GM19467 (cell line): Measurements from ENCODE around the gene HSPB9.
"Not testable (repeated sequence)": the region's sequence is repeated elsewhere in the genome, so short reads cannot be mapped to it uniquely, and the experiment has no call there.

ENCODE experiments used
- ATAC-seq: cut with Tn5 transposase; IDR thresholded peaks from one replicate; pipeline ENCODE4 v1.9.1; 2021; ENCODE audit warnings: mild to moderate bottlenecking, moderate library complexity; ENCODE audit not compliant: unreplicated experiment

Gene HSPB9

DNA sequence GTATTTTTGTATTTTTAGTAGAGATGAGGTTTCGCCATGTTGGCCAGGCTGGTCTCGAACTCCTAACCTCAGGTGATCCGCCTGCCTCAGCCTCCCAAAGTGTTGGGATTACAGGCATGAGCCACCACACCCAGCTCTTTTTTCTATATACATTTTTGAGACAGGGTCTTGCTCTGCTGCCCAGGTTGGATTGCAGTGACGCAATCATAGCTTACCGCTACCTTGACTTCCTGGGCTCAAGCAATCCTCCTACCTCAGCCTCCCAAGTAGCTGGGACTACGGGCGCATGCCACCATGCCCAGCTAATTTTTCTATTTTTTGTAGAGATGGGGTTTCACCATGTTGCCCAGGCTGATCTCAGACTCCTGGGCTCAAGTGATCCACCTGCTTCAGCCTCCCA lies 18.1 kb downstream of the HSPB9 start:
- not testable (repeated sequence) for ATAC-seq

DNA sequence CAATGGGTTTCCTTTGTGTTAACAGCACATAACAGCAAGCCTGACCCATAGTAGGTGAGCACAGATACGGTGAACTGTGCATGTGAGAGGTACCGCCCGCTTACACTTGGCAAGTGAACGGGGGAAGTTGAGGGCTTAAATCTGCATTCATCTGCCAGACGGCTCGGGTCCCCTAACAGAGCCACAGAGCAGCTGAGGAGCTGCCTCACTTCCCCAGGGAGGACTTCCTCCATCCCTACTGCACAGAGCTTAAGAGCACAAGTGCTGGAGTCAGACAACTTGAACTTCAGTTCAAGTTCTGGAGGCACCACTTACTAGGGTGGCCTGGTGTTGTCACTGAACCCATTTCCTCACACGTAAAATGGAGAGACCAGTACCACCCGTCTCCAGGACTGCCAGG lies 18.8 kb downstream of the HSPB9 start:
- ATAC-seq: no peak

DNA sequence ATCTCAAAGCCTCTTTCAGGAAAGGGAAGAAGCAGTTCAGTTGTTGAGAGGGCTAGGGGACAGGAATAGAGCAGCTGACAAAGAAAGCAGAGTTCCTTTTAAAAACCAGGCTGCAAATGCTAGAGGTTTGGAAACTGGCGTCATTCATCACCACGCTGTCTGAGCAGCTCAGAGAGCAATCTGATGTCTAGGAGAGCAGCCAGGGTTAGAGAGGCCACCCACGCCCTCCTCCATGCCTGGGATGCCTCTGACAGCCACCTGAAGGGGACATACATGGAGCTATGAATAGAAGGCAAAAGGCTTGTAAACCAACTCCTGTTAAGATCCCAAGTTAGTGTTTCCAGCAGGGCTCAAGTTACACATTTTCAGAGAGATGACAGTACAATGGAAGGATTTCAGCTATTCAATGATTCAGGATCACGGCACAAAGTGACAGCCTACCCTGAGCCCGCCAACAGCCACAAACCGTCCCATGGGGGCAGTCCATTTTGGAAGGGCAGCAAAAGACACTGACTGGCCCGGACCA lies 19.8 kb downstream of the HSPB9 start:
- no peak for ATAC-seq

DNA sequence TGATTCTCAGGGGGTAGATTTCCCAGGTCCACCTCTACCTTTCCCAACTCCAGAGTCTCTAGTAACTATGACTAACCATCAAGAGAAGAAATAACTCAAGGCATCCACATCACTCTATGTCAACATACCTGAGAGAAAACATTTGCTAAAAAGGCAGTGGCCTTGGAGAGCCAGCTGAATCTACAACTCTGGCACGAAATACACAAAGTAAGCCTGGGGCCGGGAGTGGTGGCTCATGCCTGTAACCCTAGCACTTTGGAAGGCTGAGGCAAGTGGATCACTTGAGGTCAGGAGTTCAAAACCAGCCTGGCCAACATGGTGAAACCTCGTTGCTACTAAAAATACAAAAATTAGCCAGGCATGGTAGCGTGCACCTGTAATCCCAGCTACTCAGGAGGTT lies 20.5 kb downstream of the HSPB9 start:
- not testable (repeated sequence) for ATAC-seq

DNA sequence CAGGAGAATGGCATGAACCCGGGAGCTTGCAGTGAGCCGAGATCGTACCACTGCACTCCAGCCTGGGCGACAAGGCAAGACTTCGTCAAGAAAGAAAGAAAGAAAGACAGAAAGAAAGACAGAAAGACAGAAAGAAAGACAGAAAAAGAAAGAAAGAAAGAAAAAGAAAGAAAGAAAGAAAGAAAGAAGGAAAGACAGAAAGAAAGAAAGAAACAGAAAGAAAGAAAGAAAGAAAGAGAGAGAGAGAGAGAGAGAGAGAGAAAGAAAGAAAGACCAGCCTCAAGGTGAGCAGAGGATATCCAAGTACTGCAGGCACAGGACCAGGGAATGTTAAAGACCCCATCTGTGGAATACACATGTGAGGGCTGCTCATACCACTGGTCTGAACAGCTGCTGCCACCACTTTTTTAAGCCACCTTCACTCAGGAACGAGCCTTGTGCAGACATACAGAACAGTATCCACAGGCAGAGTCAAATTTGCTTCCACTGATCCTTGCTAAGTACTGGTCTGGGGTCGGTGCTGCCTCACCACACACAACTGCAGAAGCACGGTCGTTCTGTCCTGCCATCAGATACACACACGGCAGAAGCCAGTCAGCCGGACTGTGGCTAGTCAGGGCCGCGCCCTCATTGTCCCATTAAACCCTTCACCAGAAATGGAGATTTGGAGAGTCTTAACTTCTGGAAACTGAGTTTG lies 24.5 kb downstream of the HSPB9 start:
- no peak for ATAC-seq

DNA sequence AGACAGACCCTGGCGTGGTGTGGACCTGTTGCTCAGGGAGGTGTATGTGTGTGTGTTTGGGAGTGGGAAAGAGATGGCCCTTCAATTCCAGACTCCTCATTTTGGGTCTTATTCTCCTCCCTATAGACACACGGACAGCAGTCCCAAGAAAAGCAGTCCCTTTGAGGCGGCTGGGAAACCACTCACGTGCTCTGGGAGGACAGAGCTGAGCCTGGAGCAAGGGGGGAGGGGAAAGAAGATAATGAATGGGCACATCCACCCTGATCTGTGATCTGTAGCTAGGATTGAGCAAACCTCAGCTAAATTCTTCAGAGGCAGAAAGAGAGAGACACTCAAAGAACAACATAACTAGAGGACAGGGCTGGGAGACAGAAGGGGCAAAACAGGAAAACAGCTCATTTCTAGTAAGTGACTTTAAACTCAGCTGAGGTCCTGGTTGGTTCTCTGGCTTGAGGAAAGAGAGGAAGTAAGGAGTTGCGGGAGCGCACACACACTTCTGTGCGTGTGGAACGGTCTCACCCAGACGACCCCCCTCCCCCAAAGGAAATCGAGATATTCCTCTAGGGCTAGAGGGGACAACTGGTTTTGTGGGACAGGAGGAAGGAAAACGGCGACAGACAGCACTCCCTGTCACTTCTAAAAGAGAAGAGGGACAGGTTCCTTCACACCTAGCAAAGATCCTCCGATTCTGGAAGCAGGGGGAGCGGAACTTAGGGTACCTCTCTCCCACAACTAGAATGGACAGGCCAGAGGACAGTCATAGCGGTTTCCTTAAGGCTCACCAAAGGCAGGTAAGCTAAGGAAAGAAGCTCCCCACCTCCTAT lies 31.5 kb downstream of the HSPB9 start:
- ATAC-seq: no peak

DNA sequence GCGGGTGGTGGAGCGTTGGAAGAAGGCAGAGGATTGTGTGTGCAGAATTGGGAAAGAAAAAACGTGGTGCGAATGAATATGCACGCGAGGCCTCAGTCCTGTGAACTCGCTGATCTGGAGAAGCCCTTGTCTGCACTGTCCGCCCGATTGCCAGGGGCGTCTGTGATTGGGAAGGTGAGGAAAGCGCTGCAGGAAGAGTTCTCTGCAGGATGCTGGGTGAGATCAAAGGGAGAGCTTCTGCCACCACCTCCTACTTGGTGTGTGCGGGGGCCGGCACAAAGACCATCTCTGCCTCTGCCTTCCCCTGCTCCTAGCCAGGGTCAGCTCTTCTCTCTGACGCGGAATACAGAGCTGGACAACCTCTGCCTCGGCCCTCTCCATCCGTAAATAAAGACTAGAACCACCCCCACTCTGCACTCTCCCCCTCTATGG lies 33.0 kb downstream of the HSPB9 start:
- ATAC-seq: no peak

DNA sequence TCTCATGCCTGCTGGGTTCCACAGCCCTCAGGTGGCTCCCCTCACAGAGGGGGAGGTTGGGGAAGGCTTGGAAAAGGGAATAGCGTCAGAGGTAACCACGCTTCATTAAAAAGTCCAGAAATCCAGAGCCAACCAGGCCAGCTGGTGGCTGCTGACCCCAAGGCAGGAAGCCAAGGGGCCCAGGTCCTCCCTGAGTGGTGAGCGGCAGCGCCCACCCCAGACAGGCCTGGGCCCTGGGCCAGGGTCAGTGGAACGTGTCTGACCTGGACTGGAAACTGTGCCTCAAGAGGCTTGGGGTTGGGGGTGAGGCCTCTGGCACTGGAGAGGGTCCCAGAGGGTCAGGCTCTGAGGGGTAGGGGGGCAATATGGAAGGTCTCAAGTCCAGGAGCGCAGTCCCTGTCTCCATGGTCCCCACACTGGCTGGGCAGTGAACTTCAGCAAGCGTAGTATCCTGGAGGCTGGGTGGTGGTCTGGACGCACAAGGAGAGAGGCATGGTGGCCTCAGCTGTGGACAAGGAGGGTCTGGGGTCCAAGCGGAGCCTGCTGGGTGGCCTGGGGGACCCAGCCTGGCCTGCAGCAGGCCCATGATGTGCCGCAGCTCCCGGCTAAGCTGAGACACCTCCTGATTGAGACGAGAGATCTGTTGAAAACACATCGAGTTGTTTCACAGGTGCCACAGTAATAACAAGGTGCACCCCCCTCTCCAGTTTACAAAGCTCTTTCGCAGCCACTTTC lies 37.4 kb downstream of the HSPB9 start:
- no peak for ATAC-seq

DNA sequence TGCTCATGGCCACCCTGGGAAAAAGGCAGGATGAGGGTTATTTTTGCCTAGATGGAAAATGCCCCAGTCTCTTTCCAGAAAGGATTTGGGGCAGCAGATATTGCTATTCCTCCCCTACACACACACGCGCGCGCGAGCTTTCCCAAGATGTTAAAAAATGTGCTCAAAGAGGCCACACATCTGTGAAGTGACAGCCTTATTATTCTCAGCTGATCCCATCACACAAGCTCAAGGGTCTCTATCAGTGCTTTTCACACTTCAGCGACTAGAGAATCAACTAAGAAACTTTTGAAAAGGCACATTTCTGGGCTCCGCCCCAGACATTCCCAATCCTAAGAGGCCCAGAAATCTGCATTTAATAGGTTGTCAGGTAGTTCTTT lies 37.9 kb downstream of the HSPB9 start:
- ATAC-seq: no peak

DNA sequence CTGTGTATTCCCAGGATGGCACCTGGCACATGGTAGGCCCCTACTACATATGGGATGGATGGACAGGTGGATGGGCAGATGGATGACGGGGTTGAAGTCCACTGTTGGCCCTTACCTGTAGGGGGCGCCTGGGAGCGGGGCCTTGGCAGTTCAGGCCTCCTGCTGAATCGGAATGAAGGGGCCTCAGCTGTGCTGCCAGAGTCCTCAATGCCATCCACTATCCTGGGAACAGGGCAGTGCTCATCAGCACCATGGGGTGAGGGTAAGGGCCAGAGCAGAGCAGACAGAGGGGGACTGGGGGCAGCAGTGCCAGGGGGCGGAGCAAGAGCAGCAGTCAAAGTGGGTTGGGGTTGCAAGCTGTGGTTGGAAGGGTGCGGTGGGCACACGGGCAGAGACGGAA lies 40.5 kb downstream of the HSPB9 start:
- no peak for ATAC-seq

DNA sequence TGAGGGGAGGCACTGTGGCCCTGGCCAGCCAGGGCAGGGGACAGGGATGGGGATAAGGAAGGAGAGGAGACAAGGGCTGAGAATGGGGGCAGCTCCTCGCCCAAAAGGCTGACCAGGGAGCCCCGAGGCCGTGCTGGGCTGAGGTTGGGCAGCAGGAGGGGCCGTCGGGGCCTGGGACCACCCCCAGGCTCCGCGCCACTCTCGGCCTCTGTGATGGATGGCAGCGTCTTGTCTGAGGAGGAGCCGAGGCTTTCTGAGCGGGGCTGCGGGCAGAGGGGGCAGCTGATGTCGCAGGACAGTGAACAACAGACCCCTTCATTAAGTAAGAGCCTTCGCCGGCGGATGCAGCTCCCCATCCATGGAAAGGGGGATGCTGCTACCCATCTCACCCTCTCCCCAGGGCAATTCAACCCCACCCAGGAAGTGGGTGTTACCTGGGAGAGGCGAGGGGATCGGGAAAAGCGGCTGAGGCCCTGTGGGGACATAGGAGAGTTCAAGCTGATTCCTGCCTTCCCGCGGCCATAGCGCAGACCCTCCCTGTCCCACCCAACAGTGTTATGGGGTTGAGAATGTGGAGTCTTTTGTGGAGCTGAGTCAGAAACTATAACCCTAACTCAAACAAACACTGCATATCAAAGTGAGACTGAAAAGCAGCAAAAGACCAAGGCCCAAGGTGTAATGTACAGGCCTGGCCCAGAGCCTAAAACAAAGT lies 41.2 kb downstream of the HSPB9 start:
- ATAC-seq: no peak

DNA sequence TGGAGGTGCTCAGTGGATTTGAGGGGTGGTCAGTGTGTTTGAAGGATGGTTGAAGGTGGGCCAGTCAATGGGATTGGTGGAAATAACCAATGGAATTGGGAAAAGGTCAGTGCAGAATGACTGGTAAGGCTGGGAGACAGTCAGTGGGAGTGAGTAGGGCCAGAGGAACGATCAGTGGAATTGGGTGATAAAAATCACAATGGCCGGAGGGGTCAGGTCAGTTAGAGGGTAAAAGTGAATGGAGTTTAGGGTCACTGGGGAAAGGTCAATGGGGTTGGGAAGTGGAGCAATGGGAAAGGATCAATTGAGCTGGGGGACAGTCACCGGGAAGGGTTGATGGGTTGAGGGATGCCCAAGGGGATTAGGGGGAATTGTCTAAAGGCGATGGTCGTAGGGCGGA lies 43.1 kb downstream of the HSPB9 start:
- no peak for ATAC-seq

DNA sequence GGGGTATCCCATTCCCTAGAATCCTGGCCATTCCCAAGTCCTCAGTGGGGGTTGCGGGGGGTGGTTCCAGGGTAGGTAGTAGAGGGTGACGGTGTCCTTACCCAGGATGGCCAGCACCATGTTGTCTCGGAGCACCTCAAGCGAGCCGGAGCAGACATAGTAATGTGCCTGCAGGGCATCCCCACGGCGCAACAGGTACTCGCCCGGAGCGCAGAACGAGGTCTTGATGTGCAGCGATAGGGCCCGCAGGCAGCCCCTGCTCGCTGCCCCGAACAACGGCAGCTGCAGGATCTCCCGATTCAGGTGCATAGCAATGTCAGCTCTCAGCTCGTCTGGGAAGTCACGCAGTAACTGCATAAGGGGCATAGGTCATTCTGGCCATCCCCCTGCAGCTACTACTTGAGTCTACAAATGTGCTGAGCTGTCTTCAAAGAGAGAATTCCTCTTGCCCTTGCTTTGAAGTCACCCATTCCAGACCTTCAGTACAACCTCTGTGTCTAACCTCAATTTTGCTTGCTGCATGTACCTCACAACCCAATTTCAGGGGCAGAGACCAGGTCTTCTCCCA lies 43.7 kb downstream of the HSPB9 start:
- ATAC-seq: no peak

DNA sequence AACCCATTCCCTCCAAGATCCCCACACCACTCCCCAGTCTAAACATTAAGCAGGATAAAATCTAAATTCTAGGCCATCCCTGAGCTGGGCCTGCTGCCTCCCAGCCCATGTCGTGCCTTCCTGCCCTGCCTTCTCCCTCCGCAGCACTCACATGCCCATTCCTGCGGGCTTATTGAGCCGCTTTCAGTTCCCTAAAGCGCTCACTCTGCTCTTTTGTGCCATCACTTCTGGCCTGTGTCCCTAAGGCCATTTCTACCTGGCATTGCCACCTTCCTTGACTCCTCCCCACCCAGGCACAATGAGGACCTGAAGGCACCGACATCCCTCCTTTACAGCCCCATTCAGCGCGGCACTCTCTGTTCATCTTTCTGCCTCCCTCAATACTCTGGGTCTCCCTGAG lies 45.2 kb downstream of the HSPB9 start:
- ATAC-seq: no peak

DNA sequence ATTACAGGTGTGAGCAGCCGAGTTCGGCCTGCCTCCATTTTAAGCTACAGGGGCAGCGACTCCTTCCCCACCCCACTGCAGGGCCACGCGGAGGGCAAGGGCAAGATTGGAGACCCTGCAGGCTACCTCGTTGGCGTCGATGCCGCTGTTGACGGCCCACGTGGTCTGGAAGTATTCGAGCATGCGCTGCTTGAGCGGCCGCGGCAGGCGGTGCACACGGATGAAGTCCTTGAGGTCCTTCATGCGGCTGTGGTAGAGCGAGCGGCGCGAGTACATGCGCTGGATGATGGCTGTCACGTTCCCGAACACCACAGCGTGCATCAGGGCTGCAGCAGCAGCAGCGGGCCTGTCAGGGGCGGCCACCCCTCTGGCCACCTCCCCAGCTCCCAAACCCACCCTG lies 46.7 kb downstream of the HSPB9 start:
- ATAC-seq: no peak

DNA sequence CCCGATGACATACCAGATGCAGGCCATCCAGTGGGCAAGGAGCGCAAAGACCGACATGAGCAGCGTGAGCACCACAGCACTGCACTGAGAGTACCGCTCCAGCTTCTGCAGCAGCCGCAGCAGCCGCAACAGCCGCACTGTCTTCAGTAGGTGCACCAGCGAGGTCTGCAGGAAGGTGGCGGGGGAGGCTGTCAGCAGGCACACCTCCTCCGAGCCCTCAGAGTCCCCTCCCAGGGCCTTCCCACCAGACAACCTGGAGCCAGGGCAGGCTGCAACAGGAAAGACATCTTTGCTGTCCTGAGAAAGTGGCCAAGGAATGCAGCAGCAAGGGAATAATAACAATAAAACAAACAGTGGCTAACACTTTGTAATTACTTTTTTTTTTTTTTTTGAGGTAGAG lies 49.2 kb downstream of the HSPB9 start:
- ATAC-seq: no peak
